GM12875 (cell line): ENCODE results near the gene FNDC3B.

Experiments used
- H3K4me3 ChIP-seq: one replicate; pipeline ENCODE4 v1.5.1; 2011; ENCODE audit warnings: low read depth, low read length, control low read depth
- TF ChIP-seq, protein P1 (sequence below): IDR thresholded peaks from 2 replicates; pipeline ENCODE4 v1.5.1; 2011; ENCODE audit warnings: low read depth, mild to moderate bottlenecking, control low read depth, inconsistent platforms, low read length, moderate library complexity, borderline replicate concordance; ENCODE audit not compliant: insufficient read depth

The FNDC3B gene

DNA sequence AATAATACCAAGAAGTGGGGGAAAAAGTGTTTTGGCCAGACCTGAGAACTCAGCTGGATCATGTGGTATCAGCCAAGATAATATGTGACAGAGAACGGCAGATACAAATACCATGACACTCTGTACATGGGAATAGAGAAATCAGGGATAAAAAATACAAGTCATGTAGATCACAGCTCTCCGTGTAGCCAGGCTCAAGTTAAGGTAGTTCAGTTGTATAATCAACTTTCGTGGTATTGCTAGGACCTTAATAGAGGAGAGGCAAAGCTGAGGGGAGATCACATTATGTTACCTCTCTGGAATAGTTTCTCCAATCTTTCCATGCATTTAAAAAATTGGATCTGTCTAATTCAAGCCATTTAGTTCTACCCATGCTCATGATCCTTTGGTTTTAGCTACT lies 229.0 kb downstream of the FNDC3B start:
- TF ChIP-seq, protein P1, sequence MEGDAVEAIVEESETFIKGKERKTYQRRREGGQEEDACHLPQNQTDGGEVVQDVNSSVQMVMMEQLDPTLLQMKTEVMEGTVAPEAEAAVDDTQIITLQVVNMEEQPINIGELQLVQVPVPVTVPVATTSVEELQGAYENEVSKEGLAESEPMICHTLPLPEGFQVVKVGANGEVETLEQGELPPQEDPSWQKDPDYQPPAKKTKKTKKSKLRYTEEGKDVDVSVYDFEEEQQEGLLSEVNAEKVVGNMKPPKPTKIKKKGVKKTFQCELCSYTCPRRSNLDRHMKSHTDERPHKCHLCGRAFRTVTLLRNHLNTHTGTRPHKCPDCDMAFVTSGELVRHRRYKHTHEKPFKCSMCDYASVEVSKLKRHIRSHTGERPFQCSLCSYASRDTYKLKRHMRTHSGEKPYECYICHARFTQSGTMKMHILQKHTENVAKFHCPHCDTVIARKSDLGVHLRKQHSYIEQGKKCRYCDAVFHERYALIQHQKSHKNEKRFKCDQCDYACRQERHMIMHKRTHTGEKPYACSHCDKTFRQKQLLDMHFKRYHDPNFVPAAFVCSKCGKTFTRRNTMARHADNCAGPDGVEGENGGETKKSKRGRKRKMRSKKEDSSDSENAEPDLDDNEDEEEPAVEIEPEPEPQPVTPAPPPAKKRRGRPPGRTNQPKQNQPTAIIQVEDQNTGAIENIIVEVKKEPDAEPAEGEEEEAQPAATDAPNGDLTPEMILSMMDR: no peak
- H3K4me3 ChIP-seq: no peak overlapping the region

DNA sequence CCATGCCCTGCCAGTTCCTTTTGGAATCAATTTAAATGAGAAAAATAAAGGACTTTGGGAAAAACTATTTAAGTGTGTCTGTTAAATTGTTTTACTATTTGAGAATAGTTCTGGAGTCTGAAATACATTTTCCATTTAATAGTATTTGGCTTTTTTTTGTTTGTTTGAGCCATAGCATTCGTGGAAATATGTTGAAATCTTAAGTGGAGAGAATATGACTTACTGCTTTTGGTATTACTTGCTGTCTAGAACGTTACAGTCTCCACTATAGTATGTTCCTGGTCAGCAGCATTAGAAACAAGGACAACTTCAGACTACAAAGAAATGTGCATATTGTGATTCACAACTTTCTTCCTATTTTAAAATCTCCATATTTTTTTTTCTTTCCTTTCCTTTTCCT lies 229.5 kb downstream of the FNDC3B start:
- TF ChIP-seq, protein P1: no peak

DNA sequence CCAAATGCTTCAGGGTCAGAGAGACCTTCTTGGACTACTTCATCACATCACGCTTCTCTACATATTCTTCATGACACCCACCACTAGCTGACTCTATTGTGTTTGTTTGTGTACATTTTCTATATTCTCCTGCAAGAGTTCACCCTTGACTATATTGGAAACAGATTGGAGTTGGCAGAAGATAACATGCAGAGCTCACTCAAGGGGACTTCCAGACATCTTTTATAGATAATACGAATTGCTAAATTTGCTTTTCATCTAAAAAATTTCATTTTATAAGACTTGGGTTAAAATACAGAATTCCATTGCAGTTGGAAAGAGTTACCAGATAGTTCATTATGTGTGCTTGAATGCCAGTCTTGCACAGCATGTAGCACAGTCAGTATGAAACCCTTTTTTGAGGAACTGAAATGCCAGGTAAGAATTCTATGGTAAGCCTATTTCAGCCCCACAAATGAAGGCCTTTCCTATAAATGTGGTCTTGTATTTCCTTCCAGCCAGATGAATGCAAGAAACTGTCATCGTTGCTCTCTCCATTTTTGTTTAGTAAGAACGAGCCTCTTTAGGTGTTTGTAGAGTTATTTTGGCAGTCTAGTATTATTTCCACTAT lies 231.3 kb downstream of the FNDC3B start:
- H3K4me3 ChIP-seq: no peak overlapping the region
- TF ChIP-seq, protein P1: no peak

More for the DNA sequence above, 229.5 kb downstream of the FNDC3B start:
- H3K4me3 ChIP-seq: no peak overlapping the region

DNA sequence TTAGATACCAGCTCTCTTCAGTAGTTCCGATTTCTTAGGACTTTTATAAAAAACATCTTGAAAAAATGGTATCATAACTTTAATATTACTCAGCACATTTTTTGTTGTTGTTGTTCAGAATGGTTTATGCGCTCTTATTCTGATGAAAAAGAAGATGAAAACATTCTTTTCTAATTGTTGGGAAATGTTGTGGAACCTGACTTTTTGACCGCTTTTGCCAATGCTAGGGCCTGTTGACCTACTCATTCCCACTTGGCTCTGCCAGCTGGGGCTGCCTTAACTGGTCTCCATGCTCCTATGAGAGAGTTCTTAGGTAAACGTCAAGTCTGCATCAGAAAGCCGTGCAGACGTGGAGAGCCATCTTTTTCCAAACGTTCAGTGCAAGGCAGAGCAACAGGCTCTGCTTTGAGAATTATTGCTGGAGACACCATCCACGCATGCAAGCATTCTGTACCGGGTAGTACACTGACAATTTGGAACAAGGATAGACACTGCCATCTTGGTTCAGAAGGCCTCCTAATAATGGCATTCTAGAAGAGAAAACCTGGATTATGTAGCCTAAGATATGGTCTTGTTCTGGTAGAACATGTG lies 232.1 kb downstream of the FNDC3B start:
- no peak overlapping the region for H3K4me3 ChIP-seq
- TF ChIP-seq, protein P1: no peak

DNA sequence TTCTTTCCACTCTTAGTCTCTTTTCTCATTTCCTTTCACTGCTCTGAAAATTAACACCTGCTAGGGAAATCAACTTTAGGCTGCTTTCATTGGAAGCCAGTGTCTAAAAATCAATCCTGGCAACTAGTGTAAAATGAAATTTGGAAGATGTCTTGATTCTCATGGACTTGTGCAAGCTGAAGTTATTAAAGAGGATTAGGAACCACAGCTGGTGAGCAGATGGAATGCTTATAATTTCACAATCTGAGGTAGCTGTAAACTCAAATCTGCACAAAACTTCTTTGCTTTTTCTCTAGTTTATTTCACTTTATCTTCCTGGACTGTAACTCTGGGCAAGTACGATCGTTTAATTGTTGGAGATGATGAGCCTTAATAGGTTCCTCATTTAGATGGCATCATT lies 233.3 kb downstream of the FNDC3B start:
- TF ChIP-seq, protein P1: no peak
- H3K4me3 ChIP-seq: no peak overlapping the region

DNA sequence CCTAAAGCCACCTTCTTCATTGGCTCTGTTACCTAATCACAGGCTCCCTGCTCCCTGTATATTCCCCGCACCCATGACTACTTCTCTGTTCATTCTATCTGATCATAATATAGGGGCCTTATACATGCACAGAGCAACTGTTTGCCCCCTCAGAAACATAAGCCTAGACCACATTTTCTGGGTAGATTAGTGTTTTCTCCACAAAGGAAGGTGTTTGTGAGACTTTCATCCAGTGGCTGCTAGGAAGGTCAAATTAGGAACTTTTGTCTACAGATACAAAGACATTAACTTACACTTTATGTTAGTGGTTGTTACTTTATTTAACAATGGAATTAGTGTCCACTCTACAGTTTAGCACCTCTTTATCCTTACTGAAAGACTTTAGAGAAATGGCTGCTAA lies 234.0 kb downstream of the FNDC3B start:
- TF ChIP-seq, protein P1: no peak
- H3K4me3 ChIP-seq: no peak overlapping the region

DNA sequence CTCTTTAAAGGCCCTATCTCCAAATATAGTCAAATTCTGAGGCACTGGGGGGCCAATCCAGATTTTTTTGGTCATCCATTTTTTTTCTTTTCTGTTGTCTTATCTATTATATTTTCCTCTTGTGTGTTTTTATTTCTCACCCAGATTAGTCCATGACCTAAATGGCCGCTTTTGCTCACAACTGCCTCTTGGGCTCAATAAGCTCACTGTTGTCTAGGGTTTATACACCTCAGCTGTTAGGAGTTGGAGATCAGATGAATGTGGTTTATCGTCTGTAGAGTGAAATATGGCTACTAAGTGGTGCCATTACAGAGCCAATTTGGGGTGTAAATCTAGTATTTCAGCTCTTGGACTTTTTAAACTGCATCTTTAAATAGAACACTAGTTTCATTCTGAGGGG lies 235.5 kb downstream of the FNDC3B start:
- H3K4me3 ChIP-seq: no peak overlapping the region
- TF ChIP-seq, protein P1: no peak
